ENCODE results near the gene GMIP. TPM values are rescaled to one million over a fixed set of nuclear protein-coding genes. Genes with fewer than 3 reads are reported as not detected.
A peak's percentile ranks its signal among the peaks of the same experiment; 100 is the strongest.

Gene GMIP
- total RNA-seq, 1 donor from 2014 or later = 3.2 TPM

GRCh38 chr19:19594381-19594780, 49.1 kb downstream of the GMIP start:
- Histone ChIP-seq H3K36me3 (ENCODE audit: control insufficient read depth, insufficient read depth, low read length) (no peaks in the 10 kb centered on the region), H3K27me3 (ENCODE audit: control insufficient read depth, insufficient read depth, low read length) (no peaks in the 10 kb centered on the region), H3K4me3 (ENCODE audit: low read depth, low read length) (no peak overlapping the region)
- FAIRE-seq (no peak), DNase-seq (ENCODE audit: low read depth) (no peak)
- TF ChIP-seq CTCF (IDR thresholded peaks at IDR 0.05; ENCODE audit: insufficient read depth, low read length, severe bottlenecking) = no peak

- Histone ChIP-seq H3K4me3 (ENCODE audit: low read depth, low read length) (no peak overlapping the region), H3K36me3 (ENCODE audit: control insufficient read depth, insufficient read depth, low read length) (no peaks in the 10 kb centered on the region), H3K27me3 (ENCODE audit: control insufficient read depth, insufficient read depth, low read length) (no peaks in the 10 kb centered on the region)
- DNase-seq (ENCODE audit: low read depth) = no peak
- FAIRE-seq = no peak
- no peak for TF ChIP-seq CTCF (IDR thresholded peaks at IDR 0.05; ENCODE audit: insufficient read depth, low read length, severe bottlenecking)
Observed at GRCh38 chr19:19592690-19593089, 50.8 kb downstream of the GMIP start.

- DNase-seq (ENCODE audit: low read depth) (peak; percentile 99), FAIRE-seq (peak; percentile 32)
- no peak for TF ChIP-seq CTCF (IDR thresholded peaks at IDR 0.05; ENCODE audit: insufficient read depth, low read length, severe bottlenecking)
- no peaks in the 10 kb centered on the region for H3K27me3 ChIP-seq (ENCODE audit: control insufficient read depth, insufficient read depth, low read length)
- H3K36me3 ChIP-seq (ENCODE audit: control insufficient read depth, insufficient read depth, low read length) = no peaks in the 10 kb centered on the region
- no peak overlapping the region for H3K4me3 ChIP-seq (ENCODE audit: low read depth, low read length)
Observed at GRCh38 chr19:19591133-19591825, 52.2 kb downstream of the GMIP start.

- no peak for TF ChIP-seq CTCF (IDR thresholded peaks at IDR 0.05; ENCODE audit: insufficient read depth, low read length, severe bottlenecking)
- no peaks in the 10 kb centered on the region for H3K36me3 ChIP-seq (ENCODE audit: control insufficient read depth, insufficient read depth, low read length)
- H3K27me3 ChIP-seq (ENCODE audit: control insufficient read depth, insufficient read depth, low read length) = no peaks in the 10 kb centered on the region
- FAIRE-seq = peak; percentile 18
- peak; percentile 73 for DNase-seq (ENCODE audit: low read depth)
- H3K4me3 ChIP-seq (ENCODE audit: low read depth, low read length) = no peak overlapping the region
Observed at GRCh38 chr19:19588546-19588945, 54.9 kb downstream of the GMIP start.

- Histone ChIP-seq H3K36me3 (ENCODE audit: control insufficient read depth, insufficient read depth, low read length) (no peaks in the 10 kb centered on the region), H3K4me3 (ENCODE audit: low read depth, low read length) (no peak overlapping the region), H3K27me3 (ENCODE audit: control insufficient read depth, insufficient read depth, low read length) (no peaks in the 10 kb centered on the region)
- no peak for TF ChIP-seq CTCF (IDR thresholded peaks at IDR 0.05; ENCODE audit: insufficient read depth, low read length, severe bottlenecking)
- DNase-seq (ENCODE audit: low read depth) (no peak), FAIRE-seq (no peak)
Observed at GRCh38 chr19:19587771-19588170, 55.7 kb downstream of the GMIP start.

- no peak for TF ChIP-seq CTCF (IDR thresholded peaks at IDR 0.05; ENCODE audit: insufficient read depth, low read length, severe bottlenecking)
- DNase-seq (ENCODE audit: low read depth) (no peak), FAIRE-seq (peak; percentile 77)
- H3K4me3 ChIP-seq (ENCODE audit: low read depth, low read length) = no peak overlapping the region
- no peaks in the 10 kb centered on the region for H3K27me3 ChIP-seq (ENCODE audit: control insufficient read depth, insufficient read depth, low read length)
- H3K36me3 ChIP-seq (ENCODE audit: control insufficient read depth, insufficient read depth, low read length) = no peaks in the 10 kb centered on the region
Observed at GRCh38 chr19:19584356-19584755, 59.1 kb downstream of the GMIP start.

Measured in bronchial epithelial cell (primary cell).